Epithelial cell of proximal tubule (primary cell): ENCODE measurements around the gene MORN1. TPM values are rescaled to one million over a fixed set of nuclear protein-coding genes. Genes with fewer than 3 reads are reported as not detected.

Experiments used
- DNase-seq: peaks from one replicate; pipeline ENCODE4 v3.0.0-alpha.2; 2011; ENCODE audit warnings: low read depth
- H3K4me3 ChIP-seq: 2 replicates; pipeline ENCODE4 v1.5.1; 2011; ENCODE audit warnings: low read depth, mild to moderate bottlenecking, low read length
- CTCF ChIP-seq: conservative IDR thresholded peaks from 2 replicates; pipeline ENCODE4 v1.5.1; 2012; ENCODE audit warnings: low read depth, mild to moderate bottlenecking, low read length
- total RNA-seq: library from RNA; depleted of rRNA; stranded (reverse); fragments of >200 nt; gene quantifications from 2 replicates; pipeline ENCODE4 v1.2.3, GENCODE V29; 2015

MORN1 gene
- total RNA-seq, 1 donor from 2014 or later: 8.1 TPM

- no peak for TF ChIP-seq CTCF
- no peak for DNase-seq
- no peak overlapping the region for H3K4me3 ChIP-seq
Observed at GRCh38 chr1:2288311-2288710, 103.0 kb downstream of the MORN1 start.

- H3K4me3 ChIP-seq: no peak overlapping the region
- no peak for DNase-seq
- no peak for TF ChIP-seq CTCF
Observed at GRCh38 chr1:2287649-2288048, 103.7 kb downstream of the MORN1 start.

- no peak for DNase-seq
- no peak overlapping the region for H3K4me3 ChIP-seq
- TF ChIP-seq CTCF: no peak
Observed at GRCh38 chr1:2286923-2287322, 104.4 kb downstream of the MORN1 start.

- DNase-seq: no peak
- no peak overlapping the region for H3K4me3 ChIP-seq
- no peak for TF ChIP-seq CTCF
Observed at GRCh38 chr1:2284932-2285331, 106.4 kb downstream of the MORN1 start.

- no peak for TF ChIP-seq CTCF
- no peak overlapping the region for H3K4me3 ChIP-seq
- no peak for DNase-seq
Observed at GRCh38 chr1:2283991-2284895, 107.1 kb downstream of the MORN1 start.

- TF ChIP-seq CTCF: no peak
- no peak overlapping the region for H3K4me3 ChIP-seq
- no peak for DNase-seq
Observed at GRCh38 chr1:2283371-2283990, 107.9 kb downstream of the MORN1 start.
